HEK293T (cell line): Measurements from ENCODE around the gene STK16.

Experiments
- CTCF ChIA-PET: fragments of 350-600 bp; formaldehyde crosslinking; extraction: SDS; loops from one replicate; lab custom pipeline; 2021; ENCODE audit warnings: antibody characterized with exemption, inconsistent platforms; lab: Yijun Ruan, JAX
- POLR2A ChIA-PET: fragments of 350-600 bp; formaldehyde crosslinking; extraction: SDS; loops from one replicate; lab custom pipeline; 2020; ENCODE audit warnings: antibody characterized with exemption, inconsistent platforms; lab: Yijun Ruan, JAX
- DNase-seq: peaks from one replicate; pipeline ENCODE4 v3.0.0; 2012; ENCODE audit warnings: mixed read lengths; ENCODE audit errors: extremely low spot score
- ARNT ChIP-seq: fragments of 450-650 bp; IDR thresholded peaks from 2 replicates; pipeline ENCODE4 v1.6.1; 2017; ENCODE audit warnings: mild to moderate bottlenecking
- CTBP1 ChIP-seq: fragments of 450-650 bp; IDR thresholded peaks from 2 replicates; pipeline ENCODE4 v1.6.1; 2016; ENCODE audit warnings: borderline replicate concordance
- ELF4 ChIP-seq: fragments of 450-650 bp; IDR thresholded peaks from 2 replicates; pipeline ENCODE4 v1.6.1; 2017; ENCODE audit warnings: antibody characterized with exemption
- FOXA1 ChIP-seq: fragments of 450-650 bp; IDR thresholded peaks from 2 replicates; pipeline ENCODE4 v1.6.1; 2016; ENCODE audit warnings: mild to moderate bottlenecking
- FOXK2 ChIP-seq: fragments of 450-650 bp; IDR thresholded peaks from 2 replicates; pipeline ENCODE4 v1.6.1; 2016; ENCODE audit warnings: mild to moderate bottlenecking
- FOXM1 ChIP-seq: fragments of 450-650 bp; IDR thresholded peaks from 2 replicates; pipeline ENCODE4 v1.6.1; 2017; ENCODE audit warnings: mild to moderate bottlenecking, borderline replicate concordance
- HDGF ChIP-seq: fragments of 450-650 bp; IDR thresholded peaks from 2 replicates; pipeline ENCODE4 v1.6.1; 2017; ENCODE audit warnings: antibody characterized with exemption, borderline replicate concordance
- L3MBTL2 ChIP-seq: fragments of 450-650 bp; conservative IDR thresholded peaks from 2 replicates; pipeline ENCODE4 v1.6.1; 2016; ENCODE audit warnings: mild to moderate bottlenecking
- LEF1 ChIP-seq: fragments of 450-650 bp; IDR thresholded peaks from 2 replicates; pipeline ENCODE4 v1.6.1; 2017; ENCODE audit warnings: mild to moderate bottlenecking, borderline replicate concordance
- NFRKB ChIP-seq: fragments of 450-650 bp; IDR thresholded peaks from 2 replicates; pipeline ENCODE4 v1.6.1; 2016; ENCODE audit warnings: mild to moderate bottlenecking, moderate library complexity
- PKNOX1 ChIP-seq: fragments of 450-650 bp; IDR thresholded peaks from 2 replicates; pipeline ENCODE4 v1.6.1; 2016
- SP1 ChIP-seq: fragments of 450-650 bp; IDR thresholded peaks from 2 replicates; pipeline ENCODE4 v1.6.1; 2017
- SUZ12 ChIP-seq: fragments of 450-650 bp; IDR thresholded peaks from 2 replicates; pipeline ENCODE4 v1.6.1; 2016; ENCODE audit warnings: mild to moderate bottlenecking
- TARDBP ChIP-seq: fragments of 450-650 bp; IDR thresholded peaks from 2 replicates; pipeline ENCODE4 v1.6.1; 2016
- ZNF384 ChIP-seq: fragments of 450-650 bp; IDR thresholded peaks from 2 replicates; pipeline ENCODE4 v1.6.1; 2016

Gene STK16

GRCh38 chr2:219209236-219210195, 35.8 kb upstream of the STK16 start:
- no peak for DNase-seq
- CTCF ChIA-PET = no interaction called here
- TF ChIP-seq CTBP1 = no peak
- POLR2A ChIA-PET = interaction anchor here (2.0 kb wide), 1 partner anchor 33 kb away, joined by 5 read pairs; the partner anchor contains the start of gene CNPPD1

DNA sequence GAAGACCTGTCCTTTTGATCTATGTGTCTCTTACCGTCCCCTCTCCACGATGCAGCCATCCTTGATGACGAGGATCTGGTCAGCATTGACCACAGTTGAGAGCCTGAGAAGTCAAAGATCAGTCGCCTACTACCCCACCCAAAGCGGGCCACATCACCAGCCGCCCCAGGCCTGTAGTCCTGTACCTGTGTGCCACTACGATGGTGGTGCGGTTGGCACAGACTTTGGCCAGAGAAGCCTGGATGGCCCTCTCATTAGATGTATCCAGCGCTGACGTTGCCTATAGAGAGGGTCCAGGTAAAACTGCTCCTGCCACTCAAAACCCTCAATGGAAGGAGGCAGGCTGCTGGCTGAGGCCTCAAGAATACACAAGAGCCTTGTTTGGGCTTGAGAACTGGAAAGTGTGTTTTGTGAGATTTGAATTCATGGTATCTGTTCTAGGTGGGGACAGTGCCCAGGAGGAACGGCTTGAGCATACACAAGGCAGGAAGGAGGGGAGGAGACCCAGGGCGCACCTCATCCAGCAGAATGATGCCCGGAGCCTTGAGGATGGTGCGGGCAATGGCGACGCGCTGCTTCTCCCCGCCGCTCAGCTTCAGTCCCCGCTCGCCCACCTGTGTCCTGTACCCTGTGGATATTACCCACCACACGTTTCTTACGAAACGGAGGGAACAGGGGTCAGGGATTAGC, 34.9 kb upstream of the STK16 start:
- no peak for DNase-seq
- ChIA-PET POLR2A (interaction anchor here (1.2 kb wide), 1 partner anchor 34 kb away, joined by 4 read pairs; the partner anchor contains the start of gene CNPPD1), CTCF (no interaction called here)
- TF ChIP-seq LEF1 = no peak
- TF ChIP-seq L3MBTL2 = no peak
- TF ChIP-seq PKNOX1 = no peak
- no peak for TF ChIP-seq NFRKB

GRCh38 chr2:219210886-219211362, 34.4 kb upstream of the STK16 start:
- CTCF ChIA-PET = interaction anchor here (0.5 to 1.1 kb wide), 2 partner anchors 40 to 51 kb away, joined by 3 to 5 read pairs; no protein-coding TSS in a partner anchor
- POLR2A ChIA-PET = interaction anchor here (1.2 kb wide), 1 partner anchor 34 kb away, joined by 4 read pairs; the partner anchor contains the start of gene CNPPD1
- no peak for DNase-seq
- no peak for TF ChIP-seq ZNF384
- TF ChIP-seq L3MBTL2 = no peak
- TF ChIP-seq LEF1 = no peak
- TF ChIP-seq FOXM1 = no peak
- no peak for TF ChIP-seq NFRKB
- no peak for TF ChIP-seq FOXK2

GRCh38 chr2:219213026-219213415, 32.3 kb upstream of the STK16 start:
- DNase-seq = no peak
- ChIA-PET POLR2A (no interaction called here), CTCF (no interaction called here)
- no peak for TF ChIP-seq ZNF384
- no peak for TF ChIP-seq HDGF
- TF ChIP-seq L3MBTL2 = no peak
- TF ChIP-seq ARNT = no peak
- TF ChIP-seq NFRKB = no peak
- TF ChIP-seq PKNOX1 = no peak
- TF ChIP-seq SP1 = no peak
- no peak for TF ChIP-seq LEF1

DNA sequence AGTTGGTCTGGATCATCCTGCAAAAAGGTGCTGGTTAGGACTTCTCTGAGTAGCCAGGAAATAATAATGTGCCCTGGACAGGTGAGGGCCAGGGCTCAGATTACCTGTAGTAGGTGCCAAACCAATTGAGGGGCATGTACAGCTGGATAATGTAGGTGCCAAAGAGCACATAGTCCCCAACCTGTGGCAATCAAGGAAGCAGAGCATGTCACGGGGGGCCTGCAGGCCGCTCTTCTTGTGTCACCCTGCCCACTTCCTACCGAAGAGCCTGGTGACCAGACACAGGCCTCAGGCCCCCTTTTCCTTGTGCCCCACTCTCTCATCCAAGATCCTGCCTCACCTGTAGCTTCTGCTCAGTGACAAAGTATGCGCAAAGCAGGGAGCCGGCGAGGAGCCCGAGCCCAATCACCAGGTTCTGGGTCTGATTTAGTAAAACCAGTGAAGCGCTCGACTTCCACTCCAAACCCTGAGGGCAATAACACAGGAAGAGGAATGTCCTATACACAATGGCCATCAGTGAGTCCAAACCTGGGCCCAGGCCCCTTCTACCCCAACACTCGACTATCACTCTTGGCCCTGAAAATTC, 31.7 kb upstream of the STK16 start:
- DNase-seq = no peak
- TF ChIP-seq FOXK2 (no peak), FOXA1 (no peak), CTBP1 (no peak), PKNOX1 (no peak), ELF4 (no peak), L3MBTL2 (no peak), ZNF384 (no peak)
- CTCF ChIA-PET = no interaction called here
- POLR2A ChIA-PET = no interaction called here

DNA sequence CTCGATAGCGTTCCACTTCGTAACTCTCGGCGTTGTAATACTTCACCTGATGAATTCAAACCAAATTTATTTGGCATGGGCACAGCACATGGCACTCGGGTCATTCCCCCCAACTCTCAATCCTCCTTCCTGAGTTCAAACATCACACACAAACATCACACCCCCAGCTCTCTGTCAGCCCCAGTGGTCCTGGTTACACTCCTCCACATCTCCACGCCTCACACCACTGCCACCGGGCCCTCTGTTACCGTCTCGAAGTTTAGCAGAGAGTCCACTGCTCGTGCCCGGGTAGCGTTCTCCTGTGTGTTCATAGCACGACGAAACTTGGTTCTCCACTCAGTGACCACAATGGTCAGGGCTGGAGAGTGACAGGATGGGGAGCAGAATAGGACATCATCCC, 31.1 kb upstream of the STK16 start:
- POLR2A ChIA-PET = interaction anchor here (0.7 to 0.9 kb wide), 2 partner anchors 16 to 153 kb away, joined by 3 read pairs; no protein-coding TSS in a partner anchor
- no peak for DNase-seq
- TF ChIP-seq SUZ12 = no peak
- no peak for TF ChIP-seq NFRKB
- no peak for TF ChIP-seq FOXA1
- no peak for TF ChIP-seq PKNOX1
- TF ChIP-seq LEF1 = no peak
- TF ChIP-seq FOXK2 = no peak
- no peak for TF ChIP-seq ELF4
- no peak for TF ChIP-seq SP1
- TF ChIP-seq CTBP1 = no peak
- TF ChIP-seq ARNT = no peak
- no peak for TF ChIP-seq HDGF
- TF ChIP-seq FOXM1 = no peak
- TF ChIP-seq TARDBP = no peak
- CTCF ChIA-PET = no interaction called here
